ENCODE results near the gene BORCS5. TPM values are rescaled to one million over a fixed set of nuclear protein-coding genes. Genes with fewer than 3 reads are reported as not detected.

The BORCS5 gene
- total and polyA plus RNA-seq, 10 donors: 3.3 to 25.9 (median 14.9) TPM

DNA sequence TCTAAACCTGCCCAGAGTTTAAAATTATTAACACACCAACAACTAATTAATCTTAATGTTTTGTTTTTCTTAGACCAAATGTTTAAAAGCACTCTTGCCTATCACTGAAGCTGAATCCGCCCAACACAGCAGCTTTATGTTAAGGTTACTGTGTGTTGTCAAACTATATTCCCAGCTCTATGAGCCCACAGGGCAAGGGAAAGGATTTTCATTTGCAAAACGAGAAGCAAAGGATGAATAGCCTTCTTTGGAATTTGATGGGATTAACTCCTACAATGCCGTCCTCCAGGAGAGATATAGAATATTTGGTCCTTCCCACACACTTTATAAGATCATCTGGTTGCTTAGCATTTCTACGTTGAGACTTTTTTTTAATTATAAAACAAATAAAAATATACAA lies 162.0 kb downstream of the BORCS5 start:
- 78 to 88% (median 85%) methylated on average over 4 of the region's 4 CpGs for WGBS, 5 donors
- H3K4me3 ChIP-seq: no peak overlapping the region
- DNase-seq: no peak
- peaks cover 0 to 16% (median 5%) of the 10 kb centered on the region in 6 donors for H3K4me1 ChIP-seq
- no peaks in the 10 kb centered on the region for H3K9me3 ChIP-seq
- no peaks in the 10 kb centered on the region for H3K27me3 ChIP-seq (replicated peaks in 1 of 7)
- H3K27ac ChIP-seq: no peak overlapping the region
- no peak for TF ChIP-seq POLR2AphosphoS5 (IDR thresholded peaks at IDR 0.05)
- TF ChIP-seq POLR2A (IDR thresholded peaks at IDR 0.05): no peak
- TF ChIP-seq, protein P1, sequence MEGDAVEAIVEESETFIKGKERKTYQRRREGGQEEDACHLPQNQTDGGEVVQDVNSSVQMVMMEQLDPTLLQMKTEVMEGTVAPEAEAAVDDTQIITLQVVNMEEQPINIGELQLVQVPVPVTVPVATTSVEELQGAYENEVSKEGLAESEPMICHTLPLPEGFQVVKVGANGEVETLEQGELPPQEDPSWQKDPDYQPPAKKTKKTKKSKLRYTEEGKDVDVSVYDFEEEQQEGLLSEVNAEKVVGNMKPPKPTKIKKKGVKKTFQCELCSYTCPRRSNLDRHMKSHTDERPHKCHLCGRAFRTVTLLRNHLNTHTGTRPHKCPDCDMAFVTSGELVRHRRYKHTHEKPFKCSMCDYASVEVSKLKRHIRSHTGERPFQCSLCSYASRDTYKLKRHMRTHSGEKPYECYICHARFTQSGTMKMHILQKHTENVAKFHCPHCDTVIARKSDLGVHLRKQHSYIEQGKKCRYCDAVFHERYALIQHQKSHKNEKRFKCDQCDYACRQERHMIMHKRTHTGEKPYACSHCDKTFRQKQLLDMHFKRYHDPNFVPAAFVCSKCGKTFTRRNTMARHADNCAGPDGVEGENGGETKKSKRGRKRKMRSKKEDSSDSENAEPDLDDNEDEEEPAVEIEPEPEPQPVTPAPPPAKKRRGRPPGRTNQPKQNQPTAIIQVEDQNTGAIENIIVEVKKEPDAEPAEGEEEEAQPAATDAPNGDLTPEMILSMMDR (IDR thresholded peaks at IDR 0.05 in 8 of 11, conservative IDR thresholded peaks at IDR 0.05 in 3 of 11): no peak
- H3K36me3 ChIP-seq: peaks cover 0 to 49% (median 5%) of the 10 kb centered on the region in 6 donors
- intact Hi-C loops (cut with DNase I; ENCODE audit: low total_unique reads): no loop called here

Other genes starting within 250 kb of the BORCS5 start
- gene LRP6, start 90.0 kb upstream of the BORCS5 start, total RNA-seq: 10 to 100 TPM in 3 of 7 donors, 1 to 10 TPM in 4; 7.0 to 14.9 (median 10.0) TPM
- gene LRP6, start 90.0 kb upstream of the BORCS5 start, polyA plus RNA-seq: 1 to 10 TPM in 1 of 3 donors, under 1 TPM in 2; 0.63 to 1.2 (median 0.94) TPM
- 10 to 100 TPM in 6 of 7 donors, 1 to 10 TPM in 1; 9.6 to 25.7 (median 17.9) TPM for gene MANSC1, start 6.8 kb upstream of the BORCS5 start, total RNA-seq
- 1 to 10 TPM; 1.8 to 5.9 (median 2.6) TPM for gene MANSC1, start 6.8 kb upstream of the BORCS5 start, polyA plus RNA-seq
- 10 to 100 TPM; 19.2 to 43.7 (median 22.1) TPM for gene DUSP16, start 205.8 kb downstream of the BORCS5 start, total RNA-seq
- 1 to 10 TPM; 2.2 to 4.7 (median 2.3) TPM for gene DUSP16, start 205.8 kb downstream of the BORCS5 start, polyA plus RNA-seq